ENCODE results near the gene PYM1. TPM values are rescaled to one million over a fixed set of nuclear protein-coding genes. Genes with fewer than 3 reads are reported as not detected.
"Not testable (repeated sequence)": the region's sequence is repeated elsewhere in the genome, so short reads cannot be mapped to it uniquely, and the experiment has no call there.

Gene PYM1
- polyA plus RNA-seq, 5 donors = 30.1 to 39.5 (median 32.3) TPM

DNA sequence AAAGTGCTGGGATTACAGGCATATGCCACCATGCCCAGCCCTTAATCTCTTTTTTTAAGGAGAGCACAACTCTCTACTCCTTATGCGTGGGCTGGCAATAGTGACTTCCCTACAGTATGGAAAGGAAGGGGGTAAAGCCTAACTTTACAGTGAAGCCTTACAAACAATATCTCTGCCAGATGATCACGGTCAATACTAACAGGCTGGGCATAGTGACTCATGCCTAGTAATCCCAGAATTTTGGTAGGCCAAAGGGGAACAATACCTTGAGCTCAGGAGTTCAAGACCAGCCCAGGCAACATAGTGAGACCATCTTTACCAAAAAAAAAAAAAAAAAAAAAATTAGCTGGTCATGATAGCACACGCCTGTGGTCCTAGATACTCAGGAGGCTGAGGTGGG, 5.6 kb downstream of the PYM1 start:
- no peak for DNase-seq

DNA sequence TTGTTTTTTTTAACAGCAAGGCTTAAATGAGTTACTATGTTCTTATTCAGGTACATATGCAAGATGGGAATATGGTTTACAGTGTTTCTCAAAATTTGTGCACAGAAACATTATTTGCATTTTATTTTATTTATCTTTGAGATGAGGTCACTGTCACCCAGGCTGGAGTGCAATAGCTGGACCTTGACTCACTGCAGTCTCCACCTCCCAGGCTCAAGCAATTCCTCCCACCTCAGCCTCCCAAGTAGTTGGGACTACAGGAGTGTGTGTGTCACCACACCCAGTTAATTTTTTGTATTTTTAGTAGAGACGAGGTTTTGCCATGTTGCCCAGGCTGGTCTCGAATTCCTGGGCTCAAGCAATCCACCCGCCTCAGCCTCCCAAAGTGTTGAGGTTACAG, 8.7 kb downstream of the PYM1 start:
- DNase-seq = not testable (repeated sequence)

DNA sequence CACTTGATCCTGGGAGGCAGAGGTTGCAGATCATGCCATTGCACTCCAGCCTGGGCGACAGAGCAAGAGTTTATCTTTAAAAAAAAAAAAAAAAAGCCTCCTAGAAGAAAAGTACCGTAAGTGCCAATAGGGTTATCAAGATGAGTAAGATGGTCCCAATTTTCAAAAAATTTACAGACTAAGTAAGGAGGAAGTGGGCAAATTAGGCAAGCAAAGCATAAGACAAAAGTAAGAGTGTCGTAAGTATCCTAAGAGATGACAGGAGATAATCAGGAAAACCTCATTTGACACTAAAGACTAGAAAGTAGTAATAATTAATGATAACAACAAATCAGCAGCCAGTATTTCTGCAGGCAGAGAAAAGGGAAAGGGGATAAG, 12.2 kb downstream of the PYM1 start:
- DNase-seq = no peak

DNA sequence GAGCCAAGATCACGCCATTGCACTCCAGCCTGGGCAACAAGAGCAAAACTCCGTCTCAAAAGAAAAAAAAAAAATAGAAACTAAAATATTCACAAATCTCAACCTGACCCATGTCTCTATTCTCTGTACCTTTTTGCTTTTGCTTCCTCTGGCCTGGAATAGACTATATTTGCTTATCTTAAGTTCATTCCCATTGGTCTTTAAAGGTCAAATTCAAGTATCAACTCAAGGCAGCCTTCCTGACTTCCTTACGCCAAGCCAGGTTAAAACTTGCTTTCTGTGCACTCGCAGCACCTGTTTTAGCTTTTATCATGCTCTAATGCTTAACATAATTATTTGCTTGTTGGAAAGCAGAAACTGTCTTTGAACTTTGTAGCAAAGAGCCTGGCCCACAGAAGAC, 14.8 kb downstream of the PYM1 start:
- no peak for DNase-seq

DNA sequence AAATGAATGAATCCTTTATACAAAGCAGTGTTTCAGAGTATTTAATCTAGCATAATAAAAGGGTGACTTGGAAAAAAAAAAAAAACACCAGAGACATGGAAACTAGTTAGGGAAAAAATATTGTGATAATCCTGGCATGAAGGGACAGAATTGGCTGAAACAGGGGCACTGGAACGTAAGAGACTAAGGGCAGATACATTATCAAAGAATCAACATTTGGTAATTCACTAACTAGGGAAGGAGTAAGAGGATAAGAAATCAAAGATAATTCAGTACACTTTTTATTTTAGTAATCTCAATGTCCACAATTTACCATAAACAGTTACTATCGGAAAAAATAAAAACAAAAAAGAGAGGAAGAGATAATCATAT, 18.2 kb downstream of the PYM1 start:
- DNase-seq = no peak

DNA sequence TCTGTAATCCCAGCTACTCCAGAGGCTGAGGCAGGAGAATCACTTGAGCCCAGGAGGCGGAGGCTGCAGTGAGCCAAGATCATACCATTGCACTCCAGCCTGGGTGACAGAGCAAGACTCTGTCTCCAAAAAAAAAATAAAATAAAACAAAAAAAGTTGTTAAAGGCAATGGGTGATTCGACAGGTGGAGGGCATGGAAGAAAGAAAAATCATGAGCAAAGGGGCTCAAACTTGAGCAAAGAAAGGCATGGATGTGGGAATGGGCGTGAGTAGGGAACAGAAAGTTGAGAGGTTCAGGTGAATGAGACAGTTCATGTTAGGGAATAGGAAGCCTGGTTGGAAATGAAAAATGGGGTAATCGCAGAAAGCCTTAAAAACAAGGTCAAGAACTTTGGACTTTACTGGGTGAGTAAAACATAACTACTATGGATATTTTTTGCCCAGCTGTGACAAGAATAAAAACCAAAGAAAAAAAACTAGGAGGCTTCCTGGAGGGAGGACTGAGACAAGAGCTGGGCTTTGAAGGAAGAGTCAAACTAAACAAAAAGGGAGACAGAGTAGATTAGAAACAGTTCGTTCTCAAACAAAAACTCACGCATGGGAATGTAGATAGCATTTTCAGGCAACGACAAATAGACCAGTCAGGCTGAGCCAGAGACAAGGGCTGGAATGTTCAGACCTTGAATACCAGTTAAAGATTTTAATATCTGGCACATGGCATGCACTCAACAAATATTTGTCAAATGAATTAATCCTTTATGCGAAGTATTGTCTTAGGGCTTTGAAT, 18.8 kb downstream of the PYM1 start:
- DNase-seq = no peak

DNA sequence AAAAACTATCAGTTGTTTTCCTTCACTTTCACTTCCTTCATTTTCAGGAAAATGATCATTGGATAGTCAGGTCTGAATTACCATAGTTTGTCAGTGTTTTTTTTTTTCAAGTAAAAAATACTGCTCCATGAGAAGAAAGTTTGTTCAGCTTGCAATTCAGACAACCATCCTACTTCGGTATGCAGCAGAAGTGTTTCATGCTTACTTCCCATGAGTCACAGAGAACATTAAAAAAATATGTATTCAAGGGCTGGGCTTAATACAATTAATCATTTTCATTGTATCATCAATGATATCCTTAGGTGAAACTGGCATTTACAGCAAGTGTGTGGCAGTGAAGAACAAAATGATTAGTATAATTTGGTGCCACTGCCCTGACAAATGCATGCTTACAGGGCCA, 21.6 kb downstream of the PYM1 start:
- DNase-seq = no peak

DNA sequence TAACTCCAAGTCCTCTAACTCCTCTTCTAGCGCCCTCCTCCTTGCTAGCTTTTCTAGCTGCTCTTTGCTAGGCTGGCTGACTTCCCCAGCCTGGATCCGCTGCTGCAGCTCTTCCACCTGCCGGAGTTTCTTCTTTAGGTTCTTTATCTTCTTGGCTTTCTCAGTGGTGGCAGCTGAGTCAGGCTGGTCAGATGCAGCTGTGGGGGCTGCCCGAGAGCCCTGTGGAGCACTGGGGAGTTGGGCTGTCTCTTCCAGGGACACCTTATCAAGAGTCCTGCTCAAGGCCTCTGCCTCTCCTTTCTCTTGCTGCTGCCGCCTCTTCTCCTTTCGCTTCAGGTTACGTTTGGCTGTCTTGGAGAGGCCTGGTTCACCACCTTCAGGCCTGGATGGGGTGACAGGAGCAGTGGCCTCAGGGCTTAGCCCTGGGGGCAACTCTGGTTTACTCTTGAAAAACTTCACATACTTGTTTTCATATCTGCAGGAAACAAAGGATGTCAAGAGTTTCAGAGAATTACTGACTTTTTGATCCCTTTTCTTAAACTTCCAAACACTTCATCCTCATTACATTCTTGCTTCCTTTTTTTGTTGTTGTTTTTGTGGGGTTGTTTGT, 25.7 kb downstream of the PYM1 start:
- no peak for DNase-seq

DNA sequence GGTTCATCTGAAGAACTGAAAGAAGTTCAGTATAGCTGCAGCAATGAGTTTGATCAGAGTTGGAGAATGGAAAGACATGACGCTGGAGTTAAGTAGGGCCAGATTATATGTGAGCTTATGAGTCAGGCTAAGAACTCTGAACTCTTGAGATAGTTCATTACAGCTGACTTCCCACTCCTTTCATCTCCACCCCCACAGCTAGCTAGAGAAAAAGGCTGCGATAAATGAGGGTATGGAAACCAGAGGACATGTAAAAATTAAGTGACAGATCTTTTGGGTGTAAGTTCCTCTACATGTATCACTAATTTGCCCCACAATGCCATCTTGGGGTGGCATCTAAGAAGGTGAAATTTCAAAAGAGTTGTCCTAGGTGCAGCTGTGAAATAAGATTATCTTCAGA, 28.6 kb downstream of the PYM1 start:
- no peak for DNase-seq

DNA sequence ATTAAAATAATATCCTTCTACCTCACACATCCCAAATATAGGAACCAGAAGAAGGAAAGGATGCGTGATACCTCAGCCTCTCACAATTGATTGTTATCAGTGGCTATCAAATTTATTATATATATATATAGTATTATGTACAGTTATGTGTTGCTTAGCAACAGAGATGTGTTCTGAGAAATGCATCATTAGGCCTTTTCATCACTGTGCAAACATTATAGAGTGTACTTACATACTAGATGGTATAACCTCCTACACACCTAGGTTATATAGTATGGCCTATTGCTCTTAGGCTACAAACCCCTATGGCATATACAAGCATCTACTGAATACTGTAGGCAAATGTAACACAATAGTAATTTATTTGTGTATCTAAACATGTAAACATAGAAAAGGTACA, 34.0 kb downstream of the PYM1 start:
- DNase-seq = no peak

DNA sequence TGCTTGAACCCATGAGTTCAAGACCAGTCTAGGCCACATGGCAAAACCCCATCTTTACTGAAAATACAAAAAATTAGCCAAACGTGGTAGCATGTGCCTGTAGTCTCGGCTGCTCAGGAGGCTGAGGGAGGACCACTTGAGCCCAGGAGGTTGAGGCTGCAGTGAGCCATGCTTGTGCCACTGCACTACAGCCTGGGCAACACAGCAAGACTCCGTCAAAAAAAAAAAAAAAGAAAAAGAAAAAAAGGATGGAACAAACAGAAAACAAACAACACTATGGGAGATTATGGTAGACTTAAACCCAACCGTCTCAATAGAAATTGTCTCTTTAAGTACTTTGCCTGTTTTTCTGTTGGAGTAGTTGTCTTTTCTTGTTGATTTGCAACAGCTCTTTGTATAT, 36.4 kb downstream of the PYM1 start:
- DNase-seq = no peak

DNA sequence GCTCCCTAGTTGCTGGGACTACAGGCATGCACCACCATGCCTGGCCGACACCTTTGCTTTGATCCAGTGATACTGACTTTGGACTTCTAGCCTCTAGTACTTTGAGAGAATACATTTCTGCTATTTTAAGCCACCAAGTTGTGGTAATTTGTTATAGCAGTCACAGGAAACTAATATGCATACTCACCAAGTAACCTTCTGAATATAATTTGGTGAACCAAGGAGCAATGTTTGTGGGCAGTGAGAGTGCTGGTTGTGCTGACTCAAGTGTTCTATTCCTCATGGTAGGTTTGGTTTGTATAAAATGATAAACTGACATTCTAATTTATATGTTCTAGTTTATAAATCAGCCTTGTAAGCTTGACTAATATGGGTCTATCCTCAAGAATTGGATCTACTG, 42.6 kb downstream of the PYM1 start:
- DNase-seq = no peak

DNA sequence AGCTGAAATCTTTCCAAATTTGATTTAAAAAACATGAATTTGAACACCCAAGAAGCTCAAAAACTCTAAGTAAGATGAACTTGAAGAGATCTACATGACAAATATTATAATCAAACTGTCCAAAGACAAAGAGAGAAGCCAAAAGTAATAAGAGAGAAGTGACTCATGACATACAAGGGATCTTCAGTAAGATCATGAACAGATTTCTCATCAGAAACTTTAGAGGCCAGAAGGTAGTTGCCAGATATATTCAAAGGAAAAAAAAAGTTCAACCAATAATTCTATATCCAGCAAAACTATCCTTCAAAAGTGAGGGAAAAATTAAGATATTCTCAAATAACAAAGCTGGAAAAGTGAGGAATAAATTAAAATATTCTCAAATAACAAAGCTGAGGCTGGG, 49.9 kb downstream of the PYM1 start:
- DNase-seq = no peak

DNA sequence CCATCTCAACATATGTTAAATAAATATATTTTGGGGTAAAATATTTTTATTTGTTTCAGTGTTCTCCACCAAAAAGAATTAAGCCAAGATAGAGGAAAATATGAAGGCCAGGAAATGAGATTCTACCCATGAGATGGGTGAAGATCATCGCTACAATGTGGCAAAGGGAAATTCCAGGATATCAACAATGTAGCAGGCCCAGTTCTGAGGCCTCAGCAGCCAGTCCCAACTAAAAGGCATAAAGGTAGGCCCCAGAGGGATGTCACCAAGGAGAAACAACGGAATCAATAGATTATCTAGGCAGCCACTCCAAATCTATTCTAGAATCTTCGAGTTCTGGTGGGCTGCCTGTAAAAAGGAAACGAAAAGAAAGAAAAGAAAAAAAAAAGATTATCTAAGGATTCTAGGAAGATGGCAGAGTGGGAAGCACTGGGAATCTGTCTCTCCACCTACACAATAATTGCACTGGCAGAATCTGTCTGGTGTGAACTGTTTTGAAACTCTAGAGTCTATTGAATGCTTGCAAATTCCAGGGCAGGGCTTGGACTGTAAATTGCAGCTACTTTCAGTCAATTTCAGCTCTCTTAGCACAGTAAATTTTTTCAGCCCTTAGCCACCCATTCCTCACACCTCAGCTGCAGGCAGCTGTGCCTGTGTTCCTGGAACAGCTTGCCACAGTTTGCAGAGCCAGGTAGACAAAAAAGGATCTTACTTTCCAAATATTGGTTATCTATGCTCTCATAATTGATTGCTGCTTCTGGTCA, 51.8 kb downstream of the PYM1 start:
- peak in 1 of 2 donors; percentile 5 for DNase-seq

DNA sequence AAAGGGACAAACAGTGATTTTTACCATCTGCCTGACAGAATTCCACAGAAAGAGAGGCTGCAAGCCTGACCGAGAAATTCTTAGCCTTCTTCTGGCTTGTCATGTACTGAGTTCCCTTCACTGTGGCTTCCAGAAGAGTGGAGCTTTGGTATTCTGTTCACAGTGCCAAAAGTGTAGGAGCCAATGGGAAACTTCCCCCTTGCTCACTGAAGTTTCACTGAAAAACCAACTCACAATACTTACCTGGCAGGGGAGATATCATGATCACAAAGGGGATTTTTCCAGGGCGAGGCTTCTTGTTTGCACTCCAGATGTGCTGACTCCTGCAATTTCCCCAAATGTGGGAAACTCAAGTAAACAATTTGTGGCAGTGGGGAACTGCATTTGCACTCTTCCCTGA, 53.3 kb downstream of the PYM1 start:
- DNase-seq = no peak

DNA sequence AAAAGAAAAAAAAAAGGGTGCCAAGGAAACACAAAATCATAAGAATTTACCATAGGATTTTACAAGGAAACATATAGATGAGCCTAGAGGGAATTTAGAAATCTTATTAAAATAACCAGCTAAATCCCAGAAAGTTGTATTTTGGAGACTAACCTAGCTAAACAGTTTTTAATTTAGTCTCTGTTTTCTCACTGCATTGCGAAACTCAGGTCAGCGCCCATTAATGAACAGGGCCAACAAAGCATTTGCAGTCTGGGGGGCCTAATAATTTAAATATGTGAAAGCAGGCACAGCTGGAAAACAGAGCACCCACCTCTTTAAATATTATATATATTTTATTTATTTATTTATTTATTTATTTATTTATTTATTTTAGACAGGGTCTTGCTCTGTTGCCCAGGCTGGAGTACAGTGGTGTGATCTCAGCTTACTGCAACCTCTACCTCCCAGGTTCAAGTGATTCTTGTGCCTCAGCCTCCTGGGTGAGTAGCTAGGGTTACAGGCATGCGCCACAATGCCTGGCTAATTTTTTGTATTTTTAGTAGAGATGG, 61.2 kb downstream of the PYM1 start:
- DNase-seq = not testable (repeated sequence)

DNA sequence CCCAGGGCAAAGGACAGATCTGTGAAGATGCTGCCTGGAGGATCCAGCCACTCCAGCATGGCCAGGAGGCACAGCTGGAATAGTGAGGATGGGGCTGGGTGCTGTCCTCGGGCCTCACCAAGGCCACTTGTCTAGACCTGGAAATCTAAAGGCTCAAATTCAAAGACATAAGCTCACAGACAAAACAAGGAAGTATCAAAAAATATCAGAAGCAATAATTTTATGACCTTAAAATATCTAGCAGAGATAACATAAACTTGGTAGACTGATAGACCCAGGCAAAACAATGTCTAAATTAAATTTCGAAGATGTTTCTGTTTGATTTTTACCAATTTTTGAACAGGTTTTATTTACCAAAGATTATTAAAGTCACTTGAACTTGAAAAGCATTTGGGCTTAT, 62.4 kb downstream of the PYM1 start:
- DNase-seq = no peak

DNA sequence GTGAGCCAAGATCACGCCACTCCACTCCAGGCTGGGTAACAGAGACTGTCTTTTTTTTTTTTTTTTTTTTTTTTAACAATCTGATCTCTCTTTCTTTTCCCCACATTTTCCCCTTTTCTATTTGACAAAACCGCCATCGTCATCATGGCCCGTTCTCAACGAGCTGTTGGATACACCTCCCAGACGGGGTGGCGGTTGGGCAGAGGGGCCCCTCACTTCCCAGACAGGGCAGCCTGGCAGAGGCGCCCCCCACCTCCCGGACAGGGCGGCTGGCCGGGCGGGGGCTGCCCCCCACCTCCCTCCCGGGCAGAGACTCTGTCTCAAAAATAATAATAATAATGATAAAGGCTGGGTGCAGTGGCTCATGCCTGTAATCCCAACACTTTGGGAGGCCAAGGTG, 64.8 kb downstream of the PYM1 start:
- not testable (repeated sequence) for DNase-seq

DNA sequence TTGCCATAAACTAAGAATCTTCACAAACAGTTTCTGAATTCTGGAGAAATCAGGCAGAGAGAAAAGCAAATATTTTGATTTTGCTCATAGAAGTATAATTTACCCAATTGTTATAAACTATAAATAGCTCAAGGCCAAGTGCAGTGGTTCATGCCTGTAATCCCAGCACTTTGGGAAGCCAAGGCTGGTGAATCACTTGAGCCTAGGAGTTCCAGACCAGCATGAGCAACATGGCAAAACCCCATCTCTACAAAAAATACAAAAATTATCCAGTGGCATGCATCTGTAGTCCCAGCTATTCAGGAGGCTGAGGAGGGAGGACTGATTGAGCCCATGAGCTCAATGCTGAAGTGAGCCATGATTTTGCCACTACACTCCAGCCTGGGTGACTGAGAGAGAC, 65.4 kb downstream of the PYM1 start:
- DNase-seq = no peak

DNA sequence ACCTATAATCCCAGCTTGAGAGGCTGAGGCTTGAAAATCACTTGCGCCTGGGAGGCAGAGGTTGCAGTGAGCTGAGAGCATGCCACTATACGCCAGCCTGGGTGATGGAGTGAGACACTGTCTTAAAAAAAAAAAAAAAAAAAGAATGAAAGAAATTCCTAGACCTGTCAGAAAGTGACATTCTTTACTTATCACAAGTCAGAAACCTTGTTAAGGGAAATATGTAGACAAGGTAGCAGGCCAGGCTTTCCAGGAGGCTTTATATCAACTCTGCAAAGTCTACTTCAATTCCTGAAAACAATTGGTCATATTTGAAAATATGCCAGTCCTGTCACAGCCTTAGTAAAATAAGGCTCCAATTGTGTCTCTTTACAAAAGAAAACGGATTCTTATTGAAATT, 65.8 kb downstream of the PYM1 start:
- DNase-seq = no peak

DNA sequence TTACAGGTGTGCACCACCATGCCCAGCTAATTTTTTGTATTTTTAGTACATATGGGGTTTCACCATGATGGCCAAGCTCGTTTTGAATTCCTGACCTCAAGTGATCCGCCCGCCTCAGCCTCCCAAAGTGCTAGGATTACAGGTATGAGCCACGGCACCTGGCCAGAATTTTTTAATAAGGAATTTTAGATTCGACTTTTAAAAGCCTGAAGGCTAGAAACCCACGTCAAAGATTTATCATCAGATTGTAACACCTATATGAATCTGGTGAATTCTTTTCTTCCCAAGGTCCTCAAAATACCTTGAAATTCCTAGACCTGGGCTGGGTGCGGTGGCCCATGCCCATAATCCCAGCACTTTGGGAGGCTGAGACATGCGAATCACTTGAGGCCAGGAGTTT, 66.3 kb downstream of the PYM1 start:
- DNase-seq = no peak

DNA sequence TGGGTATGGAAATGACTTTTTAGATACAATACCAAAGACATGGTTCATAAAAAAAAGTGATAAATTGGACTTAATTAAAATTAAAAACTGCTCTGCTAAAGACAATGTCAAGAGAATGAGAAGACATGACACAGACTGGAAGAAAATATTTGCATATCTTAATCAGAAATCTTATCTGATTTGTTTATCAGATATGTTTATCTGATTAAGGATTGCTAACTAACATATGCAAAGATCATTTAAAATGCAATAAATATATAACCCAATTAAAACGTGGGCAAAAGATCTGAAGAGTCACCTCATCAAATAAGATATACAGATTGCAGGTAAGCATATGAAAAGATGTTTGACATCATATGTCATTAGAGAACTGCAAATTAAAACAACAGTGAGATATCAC, 75.0 kb downstream of the PYM1 start:
- no peak for DNase-seq

All from right lung (tissue), 5 donors.